Parathyroid adenoma (tissue), 2 donors: ENCODE measurements around the gene SNX25.

Experiments used
- H2AFZ ChIP-seq: fragments of 300-600 bp; sonication (generic); one replicate; pipeline ENCODE4 v1.7.0; 2017; ENCODE audit warnings: antibody characterized with exemption, mild to moderate bottlenecking
- H3K27ac ChIP-seq: fragments of 300-600 bp; sonication (generic); one replicate; pipeline ENCODE4 v1.7.0; 2017
- H3K27me3 ChIP-seq: fragments of 300-600 bp; sonication (generic); one replicate; pipeline ENCODE4 v1.7.0; 2017; ENCODE audit warnings: low read length; ENCODE audit not compliant: control insufficient read depth, insufficient read depth
- H3K36me3 ChIP-seq: fragments of 300-600 bp; sonication (generic); one replicate; pipeline ENCODE4 v1.7.0; 2017; ENCODE audit warnings: low read length; ENCODE audit not compliant: control insufficient read depth, insufficient read depth
- H3K4me1 ChIP-seq: fragments of 300-600 bp; sonication (generic); one replicate; pipeline ENCODE4 v1.7.0; 2017; ENCODE audit warnings: control low read depth
- H3K4me2 ChIP-seq: fragments of 300-600 bp; sonication (generic); one replicate; pipeline ENCODE4 v1.7.0; 2017; ENCODE audit warnings: low read length
- H3K4me3 ChIP-seq: fragments of 300-600 bp; sonication (generic); one replicate; pipeline ENCODE4 v1.7.0; 2017; ENCODE audit warnings: low read depth, low read length
- H3K79me2 ChIP-seq: fragments of 300-600 bp; sonication (generic); one replicate; pipeline ENCODE4 v1.7.0; 2017; ENCODE audit warnings: control low read depth
- H3K9ac ChIP-seq: fragments of 300-600 bp; sonication (generic); one replicate; pipeline ENCODE4 v1.7.0; 2017; ENCODE audit warnings: mild to moderate bottlenecking
- H3K9me3 ChIP-seq: fragments of 300-600 bp; sonication (generic); one replicate; pipeline ENCODE4 v1.7.0; 2017; ENCODE audit warnings: low read length; ENCODE audit not compliant: control insufficient read depth
- CTCF ChIP-seq: fragments of 300-600 bp; sonication (generic); IDR thresholded peaks from one replicate; pipeline ENCODE4 v1.7.0; 2017; ENCODE audit warnings: antibody characterized with exemption, mild to moderate bottlenecking
- donor health status: primary hyperparathyroidism.

SNX25 gene

GRCh38 chr4:185221912-185222311 lies 12.5 kb downstream of the SNX25 start:
- Histone ChIP-seq H3K27ac (no peak overlapping the region), H3K79me2 (peaks cover 7% of the 10 kb centered on the region), H3K4me2 (no peak overlapping the region), H3K4me3 (no peak overlapping the region), H3K9ac (no peak overlapping the region), H3K9me3 (no peaks in the 10 kb centered on the region), H3K4me1 (no peaks in the 10 kb centered on the region), H3K27me3 (no peaks in the 10 kb centered on the region), H3K36me3 (no peaks in the 10 kb centered on the region), H2AFZ (no peak overlapping the region)
- TF ChIP-seq CTCF: no peak

GRCh38 chr4:185222598-185222997 lies 13.2 kb downstream of the SNX25 start:
- no peaks in the 10 kb centered on the region for H3K9me3 ChIP-seq
- no peaks in the 10 kb centered on the region for H3K27me3 ChIP-seq
- no peaks in the 10 kb centered on the region for H3K36me3 ChIP-seq
- no peak overlapping the region for H3K4me2 ChIP-seq
- H2AFZ ChIP-seq: no peak overlapping the region
- H3K4me3 ChIP-seq: no peak overlapping the region
- no peak for TF ChIP-seq CTCF
- H3K4me1 ChIP-seq: peaks cover 2% of the 10 kb centered on the region
- no peak overlapping the region for H3K9ac ChIP-seq
- no peak overlapping the region for H3K27ac ChIP-seq
- H3K79me2 ChIP-seq: peaks cover 11% of the 10 kb centered on the region

- H3K9ac ChIP-seq: no peak overlapping the region
- peaks cover 11% of the 10 kb centered on the region for H3K79me2 ChIP-seq
- no peaks in the 10 kb centered on the region for H3K9me3 ChIP-seq
- no peak overlapping the region for H2AFZ ChIP-seq
- no peak overlapping the region for H3K27ac ChIP-seq
- H3K27me3 ChIP-seq: no peaks in the 10 kb centered on the region
- TF ChIP-seq CTCF: no peak
- no peaks in the 10 kb centered on the region for H3K36me3 ChIP-seq
- no peak overlapping the region for H3K4me3 ChIP-seq
- peaks cover 2% of the 10 kb centered on the region for H3K4me1 ChIP-seq
- no peak overlapping the region for H3K4me2 ChIP-seq
Measured at GRCh38 chr4:185224597-185224996, 15.2 kb downstream of the SNX25 start.

GRCh38 chr4:185225940-185226339 lies 16.5 kb downstream of the SNX25 start:
- Histone ChIP-seq H3K27ac (no peak overlapping the region), H3K4me2 (no peak overlapping the region), H3K4me3 (no peak overlapping the region), H3K27me3 (no peaks in the 10 kb centered on the region), H3K4me1 (peaks cover 2% of the 10 kb centered on the region), H3K9ac (no peak overlapping the region), H3K9me3 (no peaks in the 10 kb centered on the region), H3K79me2 (peaks cover 9% of the 10 kb centered on the region), H2AFZ (no peak overlapping the region), H3K36me3 (no peaks in the 10 kb centered on the region)
- TF ChIP-seq CTCF: no peak

- H3K4me1 ChIP-seq: peaks cover 2% of the 10 kb centered on the region
- H3K27me3 ChIP-seq: no peaks in the 10 kb centered on the region
- no peak overlapping the region for H3K9ac ChIP-seq
- H3K9me3 ChIP-seq: no peaks in the 10 kb centered on the region
- no peak overlapping the region for H3K27ac ChIP-seq
- no peaks in the 10 kb centered on the region for H3K36me3 ChIP-seq
- no peak overlapping the region for H3K4me2 ChIP-seq
- peaks cover 5% of the 10 kb centered on the region for H3K79me2 ChIP-seq
- TF ChIP-seq CTCF: no peak
- no peak overlapping the region for H2AFZ ChIP-seq
- no peak overlapping the region for H3K4me3 ChIP-seq
Measured at GRCh38 chr4:185227131-185227551, 17.7 kb downstream of the SNX25 start.
